Body of pancreas (tissue), 4 donors: ENCODE measurements around the gene MYOZ3. TPM values are rescaled to one million over a fixed set of nuclear protein-coding genes. Genes with fewer than 3 reads are reported as not detected.
A peak's percentile ranks its signal among the peaks of the same experiment; 100 is the strongest.

ENCODE experiments used
- ATAC-seq: fragments of 150-250 bp; one replicate; pipeline ENCODE4 v1.9.1; 2016
- DNase-seq, 4 donors: peaks; one replicate each; pipeline ENCODE4 v3.0.0-alpha.2; 2019
- H3K27ac ChIP-seq, 4 donors: fragments of 200-600 bp; sonication (generic); 1 replicate in 3 of 4; 2 replicates in 1 of 4; pipeline versions ENCODE4 v1.5.1 to v1.6.1; 2016 to 2019; ENCODE audit warnings: mild to moderate bottlenecking in 1 of 4, mixed read lengths in 1 of 4, moderate library complexity in 1 of 4
- H3K27me3 ChIP-seq, 2 donors: fragments of 200-600 bp; sonication (generic); one replicate each; pipeline ENCODE4 v1.6.0; 2016; ENCODE audit warnings: mild to moderate bottlenecking in 1 of 2
- H3K36me3 ChIP-seq, 2 donors: fragments of 200-600 bp; sonication (generic); replicated peaks in 1 of 2; 2 replicates each; pipeline ENCODE4 v1.5.1; 2016; ENCODE audit warnings: low read depth in 2 of 2; ENCODE audit not compliant: insufficient read depth in 1 of 2
- H3K4me1 ChIP-seq: fragments of 200-600 bp; sonication (generic); one replicate; pipeline ENCODE4 v1.6.0; 2016
- H3K4me3 ChIP-seq, 2 donors: fragments of 200-600 bp; sonication (generic); 1 replicate in 1 of 2; 2 replicates in 1 of 2; pipeline ENCODE4 v1.5.1; 2016 to 2019
- H3K9me3 ChIP-seq, 3 donors: fragments of 200-600 bp; sonication (generic); 1 replicate in 2 of 3; 2 replicates in 1 of 3; pipeline ENCODE4 v1.5.1; 2016
- CTCF ChIP-seq, 7 experiments: fragments of 450-650 bp in 4 of 7; fragments of 200-600 bp in 3 of 7; sonication (generic) in 3 of 7; IDR thresholded peaks; one replicate each; pipeline ENCODE4 v1.5.1; 2016 to 2019; ENCODE audit warnings: antibody characterized with exemption in 7 of 7
- POLR2A ChIP-seq, 3 donors: fragments of 450-650 bp; IDR thresholded peaks; one replicate each; pipeline ENCODE4 v1.6.1; 2016; ENCODE audit warnings: antibody characterized with exemption in 3 of 3, mild to moderate bottlenecking in 2 of 3
- WGBS, 2 donors: methylation state at CpG; one replicate each; pipeline ENCODE4 v1.1.5; 2017; 5-methylcytosine and 5-hydroxymethylcytosine counted together
- intact Hi-C: fragments of 100-400 bp; cut with DNase I; formaldehyde crosslinking; loops from one replicate; pipeline ENCODE4 v1.15.1; 2023
- total RNA-seq, 2 donors: library from RNA; depleted of rRNA; stranded (reverse); fragments of >200 nt; gene quantifications; one replicate each; pipeline ENCODE4 v1.1.0, GENCODE V29; 2016

The MYOZ3 gene
- total RNA-seq, 2 donors from 2014 or later, result 0.26 TPM; not detected in 1

- H3K27ac ChIP-seq, result peak overlapping the region in 3 of 4 donors; percentile 64 to 94 (median 91)
- H3K27me3 ChIP-seq, result no peaks in the 10 kb centered on the region
- no peaks in the 10 kb centered on the region for H3K36me3 ChIP-seq
- ATAC-seq, result no peak
- H3K4me3 ChIP-seq, result no peak overlapping the region
- 61 to 69% methylated on average over 7 of the region's 7 CpGs for WGBS, 2 donors
- DNase-seq, result no peak
- TF ChIP-seq POLR2A (IDR thresholded peaks at IDR 0.05), result no peak
- no peak for TF ChIP-seq CTCF (IDR thresholded peaks at IDR 0.05)
- H3K4me1 ChIP-seq, result peaks cover 66% of the 10 kb centered on the region
- no peaks in the 10 kb centered on the region for H3K9me3 ChIP-seq
- intact Hi-C loops, result no loop called here
These were observed 37.7 kb upstream of the MYOZ3 start for GRCh38 chr5:150623152-150623877.

DNA sequence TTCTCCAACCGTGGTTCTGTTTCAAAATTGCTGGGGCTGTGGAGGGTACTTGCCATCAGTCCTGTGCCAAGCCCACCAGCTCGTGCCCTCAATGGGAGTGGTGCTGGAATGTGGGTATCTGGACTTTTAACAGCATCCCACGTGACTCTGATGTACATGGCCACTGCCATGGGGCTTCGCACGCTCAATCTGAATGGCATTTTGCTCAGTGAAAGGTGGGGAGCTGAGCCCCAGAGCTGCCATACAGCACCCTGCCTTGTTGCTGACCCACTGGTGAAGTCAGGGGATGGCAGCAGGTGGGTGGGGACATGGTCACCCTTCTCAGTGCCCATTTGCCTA lies 37.2 kb upstream of the MYOZ3 start:
- no peak overlapping the region for H3K4me3 ChIP-seq
- H3K9me3 ChIP-seq, result no peaks in the 10 kb centered on the region
- DNase-seq (no peak), ATAC-seq (no peak)
- intact Hi-C loops, result no loop called here
- TF ChIP-seq POLR2A (IDR thresholded peaks at IDR 0.05) (no peak), CTCF (IDR thresholded peaks at IDR 0.05) (no peak)
- H3K27ac ChIP-seq, result peak overlapping the region in 3 of 4 donors; percentile 64 to 94 (median 91)
- H3K27me3 ChIP-seq, result no peaks in the 10 kb centered on the region
- WGBS, 2 donors, result 71 to 77% methylated on average over 2 to 5 of the region's 5 CpGs
- H3K4me1 ChIP-seq, result peaks cover 66% of the 10 kb centered on the region
- H3K36me3 ChIP-seq, result no peaks in the 10 kb centered on the region

GRCh38 chr5:150624334-150625163 lies 36.5 kb upstream of the MYOZ3 start:
- no peaks in the 10 kb centered on the region for H3K9me3 ChIP-seq
- H3K27ac ChIP-seq, result peak overlapping the region; percentile 57 to 94 (median 90)
- peaks cover 60% of the 10 kb centered on the region for H3K4me1 ChIP-seq
- peak in 1 of 3 donors; percentile 30 for TF ChIP-seq POLR2A (IDR thresholded peaks at IDR 0.05)
- TF ChIP-seq CTCF (IDR thresholded peaks at IDR 0.05), result no peak
- no peaks in the 10 kb centered on the region for H3K27me3 ChIP-seq
- intact Hi-C loops, result no loop called here
- H3K4me3 ChIP-seq, result peak overlapping the region; percentile 43 to 96
- WGBS, 2 donors, result 2 to 6% methylated on average over 9 to 71 of the region's 74 CpGs
- peak; percentile 55 for ATAC-seq
- DNase-seq, result peak in 1 of 4 donors; percentile 52
- H3K36me3 ChIP-seq, result no peaks in the 10 kb centered on the region

GRCh38 chr5:150625164-150625535 lies 35.9 kb upstream of the MYOZ3 start:
- DNase-seq (peak in 2 of 4 donors; percentile 56 to 62), ATAC-seq (peak; percentile 36)
- peak overlapping the region; percentile 43 to 96 for H3K4me3 ChIP-seq
- peaks cover 61% of the 10 kb centered on the region for H3K4me1 ChIP-seq
- TF ChIP-seq POLR2A (IDR thresholded peaks at IDR 0.05) (peak in 1 of 3 donors; percentile 18), CTCF (IDR thresholded peaks at IDR 0.05) (no peak)
- 20% methylated on average over 19 of the region's 19 CpGs; no CpG with 5 or more reads in 1 of the 2 donors for WGBS, 2 donors
- H3K36me3 ChIP-seq, result no peaks in the 10 kb centered on the region
- H3K27me3 ChIP-seq, result no peaks in the 10 kb centered on the region
- intact Hi-C loops, result no loop called here
- peak overlapping the region; percentile 57 to 94 (median 90) for H3K27ac ChIP-seq
- no peaks in the 10 kb centered on the region for H3K9me3 ChIP-seq
